Measurements from ENCODE around the gene SCIN. TPM values are rescaled to one million over a fixed set of nuclear protein-coding genes. Genes with fewer than 3 reads are reported as not detected.
A peak's percentile ranks its signal among the peaks of the same experiment; 100 is the strongest.

The SCIN gene
- total RNA-seq, 1 experiment from 2014 or later, result 5.6 TPM

- TF ChIP-seq CTCF (IDR thresholded peaks at IDR 0.05), result no peak
- TF ChIP-seq TCF7L2 (IDR thresholded peaks at IDR 0.05; ENCODE audit: low read depth, low read length), result no peak
- TF ChIP-seq REST (IDR thresholded peaks at IDR 0.05; ENCODE audit: insufficient read depth in 1 of 2, low read depth in 2 of 2, low read length in 1 of 2), result no peak
- no peak for TF ChIP-seq POLR2AphosphoS5 (IDR thresholded peaks at IDR 0.05; ENCODE audit: low read depth, low read length)
- no peak for TF ChIP-seq SIN3A (IDR thresholded peaks at IDR 0.05; ENCODE audit: borderline replicate concordance, insufficient read depth, low read depth, low read length)
- DNase-seq (ENCODE audit: low read depth, low spot score) (no peak), ATAC-seq (peak; percentile 65; the same call in 1 of the 2 replicates)
- Histone ChIP-seq H3K4me1 (ENCODE audit: control insufficient read depth, insufficient read depth, low read length) (no peaks in the 10 kb centered on the region; the same call in 1 of the 2 replicates), H3K27ac (ENCODE audit: low read length) (no peak overlapping the region), H3K4me3 (ENCODE audit: low read depth in 2 of 2, low read length in 2 of 2) (no peak overlapping the region), H3K36me3 (ENCODE audit: control insufficient read depth, insufficient read depth, low read length) (no peaks in the 10 kb centered on the region), H3K27me3 (ENCODE audit: control insufficient read depth, insufficient read depth, low read length) (no peaks in the 10 kb centered on the region), H3K9me3 (ENCODE audit: control insufficient read depth, insufficient read depth, low read depth, low read length) (0 out of 2 replicates have a peak, but pooled peaks cover 2% of the 10 kb centered on the region)
- in situ Hi-C loops (cut with HindIII; ENCODE audit: low pct_unique_long_range_greater_than_20kb, low sequenced_read_pairs), result no loop called here
- ChIA-PET CTCF (no interaction called here), POLR2A (interaction anchor here (1.0 kb wide), 1 partner anchor 9 kb away, joined by 4 read pairs; the partner anchor contains the start of gene ARL4A)
- no TSS peak for BruUV-seq (replicated peaks)
- intact Hi-C loops (cut with micrococcal nuclease; ENCODE audit: unreplicated experiment), result no loop called here
These were observed 125.4 kb downstream of the SCIN start for GRCh38 chr7:12695965-12696364.

GRCh38 chr7:12699299-12699698 is 128.8 kb downstream of the SCIN start:
- no TSS peak for BruUV-seq (replicated peaks)
- ChIA-PET POLR2A (interaction anchor here (0.8 kb wide), 1 partner anchor 12 kb away, joined by 3 read pairs; the partner anchor contains the start of gene ARL4A), CTCF (no interaction called here)
- intact Hi-C loops (cut with micrococcal nuclease; ENCODE audit: unreplicated experiment), result no loop called here
- 0 out of 2 replicates have a peak, but pooled peaks cover 8% of the 10 kb centered on the region for H3K9me3 ChIP-seq (ENCODE audit: control insufficient read depth, insufficient read depth, low read depth, low read length)
- ATAC-seq, result no peak
- TF ChIP-seq SIN3A (IDR thresholded peaks at IDR 0.05; ENCODE audit: borderline replicate concordance, insufficient read depth, low read depth, low read length) (no peak), TCF7L2 (IDR thresholded peaks at IDR 0.05; ENCODE audit: low read depth, low read length) (no peak), POLR2AphosphoS5 (IDR thresholded peaks at IDR 0.05; ENCODE audit: low read depth, low read length) (no peak), REST (IDR thresholded peaks at IDR 0.05; ENCODE audit: insufficient read depth in 1 of 2, low read depth in 2 of 2, low read length in 1 of 2) (no peak), CTCF (IDR thresholded peaks at IDR 0.05) (no peak)
- no peaks in the 10 kb centered on the region; the same call in 1 of the 2 replicates for H3K4me1 ChIP-seq (ENCODE audit: control insufficient read depth, insufficient read depth, low read length)
- H3K4me3 ChIP-seq (ENCODE audit: low read depth in 2 of 2, low read length in 2 of 2), result no peak overlapping the region
- in situ Hi-C loops (cut with HindIII; ENCODE audit: low pct_unique_long_range_greater_than_20kb, low sequenced_read_pairs), result no loop called here
- no peak overlapping the region for H3K27ac ChIP-seq (ENCODE audit: low read length)
- no peaks in the 10 kb centered on the region for H3K27me3 ChIP-seq (ENCODE audit: control insufficient read depth, insufficient read depth, low read length)
- H3K36me3 ChIP-seq (ENCODE audit: control insufficient read depth, insufficient read depth, low read length), result no peaks in the 10 kb centered on the region
- DNase-seq (ENCODE audit: low read depth, low spot score), result no peak

Measured in Panc1 (cell line).